Measurements from ENCODE around the gene VWCE.
"Not testable (repeated sequence)": the region's sequence is repeated elsewhere in the genome, so short reads cannot be mapped to it uniquely, and the experiment has no call there.

DNA sequence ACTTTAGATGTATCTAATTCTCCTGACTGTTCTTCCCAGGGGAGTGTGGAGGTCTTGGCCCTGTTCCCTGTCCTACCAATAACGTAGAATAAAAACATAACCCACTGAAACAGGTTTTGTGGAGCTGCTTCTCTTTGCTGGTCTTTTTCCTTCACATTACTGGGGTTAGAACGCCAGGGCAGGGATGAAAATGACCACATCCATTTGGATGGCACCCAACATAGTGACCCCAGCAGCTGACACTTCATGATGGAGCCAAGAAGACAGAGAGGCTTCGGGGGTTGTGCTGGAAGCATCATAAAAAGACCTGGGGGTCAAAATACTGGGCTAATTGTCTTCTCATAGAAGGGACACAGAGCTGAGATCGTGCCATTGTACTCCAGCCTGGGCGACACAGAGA lies 63.5 kb downstream of the VWCE start:
- TF ChIP-seq EZH2 (IDR thresholded peaks at IDR 0.05; ENCODE audit: insufficient read depth, poor library complexity, severe bottlenecking); EZH2phosphoT487 (IDR thresholded peaks at IDR 0.05; ENCODE audit: insufficient read depth, low read depth): not testable (repeated sequence)

Data from GM23248 (cell line).